Mucosa of descending colon (tissue), 3 donors: Measurements from ENCODE around the gene GALNT5. TPM values are rescaled to one million over a fixed set of nuclear protein-coding genes. Genes with fewer than 3 reads are reported as not detected.

Experiments used
- ATAC-seq: fragments of 200-7000 bp; cut with Tn5 transposase; one replicate; pipeline ENCODE4 v1.9.1; 2020; ENCODE audit warnings: mild to moderate bottlenecking, moderate library complexity
- DNase-seq, 3 donors: peaks; one replicate each; pipeline ENCODE4 v3.0.0-alpha.2; 2020
- H3K36me3 ChIP-seq: fragments of 200-600 bp; one replicate; pipeline ENCODE4 v1.8.0; 2021; ENCODE audit warnings: low read depth, mild to moderate bottlenecking
- H3K4me1 ChIP-seq: fragments of 200-600 bp; one replicate; pipeline ENCODE4 v1.8.0; 2021; ENCODE audit warnings: low read depth, mild to moderate bottlenecking
- H3K4me3 ChIP-seq: fragments of 200-600 bp; one replicate; pipeline ENCODE4 v1.8.0; 2021; ENCODE audit warnings: mild to moderate bottlenecking
- H3K9me3 ChIP-seq: fragments of 200-600 bp; one replicate; pipeline ENCODE4 v1.8.0; 2021; ENCODE audit warnings: mild to moderate bottlenecking
- intact Hi-C, 2 donors: fragments of 100-400 bp; cut with DNase I in 1 of 2; cut with micrococcal nuclease in 1 of 2; formaldehyde crosslinking; loops; one replicate each; pipeline versions ENCODE4 v1.11.0 to v1.11.1; 2022; cut with DNase I, micrococcal nuclease
- total RNA-seq, 3 donors: library from RNA; stranded (reverse); fragmentation: NEBNext Ultra II Directional in 2 of 3; extraction: Animal tissue kit (Norgen Biotek cat#: 25700) in 2 of 3; gene quantifications; one replicate each; pipeline versions ENCODE4 v1.2.1 to v1.2.4, GENCODE V29; 2021 to 2023
- TF ChIP-seq, protein P1 (sequence below): fragments of 200-600 bp; IDR thresholded peaks from one replicate; pipeline ENCODE4 v1.8.0; 2022; ENCODE audit warnings: antibody characterized with exemption, mild to moderate bottlenecking
- donor health status: DM: no; HTN: no; CAD: no; lungs with moderate emphysema.
- donor health status: DM: no; HTN: no; CAD: no.
- donor health status: DM: no; HTN: yes; CAD: no.

Gene GALNT5
- total RNA-seq, 3 donors from 2014 or later = 16.5 to 46.1 (median 45.5) TPM

DNA sequence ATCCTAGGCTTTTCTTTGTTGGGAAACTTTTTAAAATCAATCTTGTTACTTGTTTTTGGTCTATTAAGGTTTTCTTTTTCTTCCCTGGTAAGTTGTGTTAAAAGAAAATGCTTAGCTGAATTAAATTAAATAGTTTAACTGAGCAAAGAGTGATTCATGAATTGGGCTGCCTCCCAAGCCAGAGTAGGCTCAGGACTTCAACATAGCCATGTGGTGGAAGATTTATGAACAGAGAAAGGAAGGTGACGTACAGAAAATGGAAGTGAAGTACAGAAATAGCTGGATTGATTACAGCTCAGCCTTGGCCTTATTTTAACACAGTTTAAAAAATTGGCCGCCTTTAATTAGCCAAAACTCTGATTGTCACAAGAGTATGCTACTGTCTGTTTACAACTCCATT lies 27.9 kb upstream of the GALNT5 start:
- no peak for ATAC-seq

DNA sequence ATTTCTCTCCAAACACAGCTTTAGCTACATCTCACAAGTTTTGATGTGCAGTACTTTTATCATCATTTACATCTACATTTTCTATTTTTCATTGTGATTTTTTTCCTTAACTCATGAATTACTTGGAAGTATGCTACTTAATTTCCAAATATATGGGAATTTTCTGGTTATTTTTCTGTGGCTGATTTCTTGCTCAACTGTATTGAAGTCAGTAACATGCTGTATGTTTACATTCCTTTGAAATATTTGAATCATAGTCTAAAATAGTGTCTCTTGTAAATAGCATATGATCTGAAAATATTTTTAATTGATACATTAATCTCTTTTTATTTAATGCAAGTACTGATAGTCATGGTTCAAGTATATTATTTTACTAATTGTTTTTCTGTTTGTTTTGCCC lies 26.0 kb upstream of the GALNT5 start:
- Histone ChIP-seq H3K9me3 (no peaks in the 10 kb centered on the region), H3K4me1 (no peaks in the 10 kb centered on the region), H3K36me3 (no peaks in the 10 kb centered on the region), H3K4me3 (no peak overlapping the region)
- DNase-seq = no peak
- intact Hi-C loops = no loop called here
- no peak for ATAC-seq
- TF ChIP-seq, protein P1, sequence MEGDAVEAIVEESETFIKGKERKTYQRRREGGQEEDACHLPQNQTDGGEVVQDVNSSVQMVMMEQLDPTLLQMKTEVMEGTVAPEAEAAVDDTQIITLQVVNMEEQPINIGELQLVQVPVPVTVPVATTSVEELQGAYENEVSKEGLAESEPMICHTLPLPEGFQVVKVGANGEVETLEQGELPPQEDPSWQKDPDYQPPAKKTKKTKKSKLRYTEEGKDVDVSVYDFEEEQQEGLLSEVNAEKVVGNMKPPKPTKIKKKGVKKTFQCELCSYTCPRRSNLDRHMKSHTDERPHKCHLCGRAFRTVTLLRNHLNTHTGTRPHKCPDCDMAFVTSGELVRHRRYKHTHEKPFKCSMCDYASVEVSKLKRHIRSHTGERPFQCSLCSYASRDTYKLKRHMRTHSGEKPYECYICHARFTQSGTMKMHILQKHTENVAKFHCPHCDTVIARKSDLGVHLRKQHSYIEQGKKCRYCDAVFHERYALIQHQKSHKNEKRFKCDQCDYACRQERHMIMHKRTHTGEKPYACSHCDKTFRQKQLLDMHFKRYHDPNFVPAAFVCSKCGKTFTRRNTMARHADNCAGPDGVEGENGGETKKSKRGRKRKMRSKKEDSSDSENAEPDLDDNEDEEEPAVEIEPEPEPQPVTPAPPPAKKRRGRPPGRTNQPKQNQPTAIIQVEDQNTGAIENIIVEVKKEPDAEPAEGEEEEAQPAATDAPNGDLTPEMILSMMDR = no peak

More for the DNA sequence above, 27.9 kb upstream of the GALNT5 start:
- DNase-seq = no peak
- TF ChIP-seq, protein P1 = no peak
- no peaks in the 10 kb centered on the region for H3K9me3 ChIP-seq
- no peaks in the 10 kb centered on the region for H3K36me3 ChIP-seq
- no peaks in the 10 kb centered on the region for H3K4me1 ChIP-seq
- intact Hi-C loops = no loop called here
- H3K4me3 ChIP-seq = no peak overlapping the region

DNA sequence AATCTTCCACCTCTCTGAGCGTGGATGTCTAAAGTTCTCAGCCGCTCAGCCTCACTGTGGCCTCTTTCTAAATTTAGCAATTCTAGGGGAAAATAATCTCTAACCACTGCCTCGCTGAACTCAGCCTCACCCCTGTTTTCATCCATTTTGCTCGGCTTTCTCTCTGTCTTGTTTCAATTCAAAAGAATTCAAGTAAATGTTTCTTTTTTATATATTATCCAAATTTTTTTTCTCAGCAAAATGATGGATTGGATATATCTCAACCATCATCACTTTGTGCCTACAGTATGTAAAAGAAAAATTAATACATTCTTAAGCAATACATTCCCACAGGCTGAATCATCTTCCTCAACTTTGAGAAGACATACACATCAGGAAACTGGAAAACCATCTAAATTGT lies 24.0 kb upstream of the GALNT5 start:
- ATAC-seq = no peak
- Histone ChIP-seq H3K9me3 (no peaks in the 10 kb centered on the region), H3K4me3 (no peak overlapping the region), H3K36me3 (no peaks in the 10 kb centered on the region), H3K4me1 (no peaks in the 10 kb centered on the region)
- intact Hi-C loops = no loop called here
- no peak for DNase-seq
- TF ChIP-seq, protein P1 = no peak

DNA sequence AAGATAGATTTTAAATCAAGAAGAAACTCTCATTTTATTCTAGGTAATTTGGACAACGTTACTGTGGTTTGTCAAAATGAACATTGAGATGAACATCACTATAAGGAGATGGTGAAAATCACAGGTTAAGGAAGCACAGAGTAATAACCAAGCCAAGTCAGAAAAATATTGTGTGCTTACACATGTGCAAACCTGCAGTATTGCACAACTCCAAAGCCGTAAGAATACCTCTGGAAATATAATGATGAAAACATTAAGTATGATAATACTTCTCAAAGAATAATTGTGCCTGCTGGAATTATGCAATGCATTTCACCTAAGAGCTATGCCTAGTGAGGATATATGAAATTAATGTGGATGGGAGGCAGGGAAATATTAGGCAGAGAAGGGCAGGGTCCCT lies 21.1 kb upstream of the GALNT5 start:
- intact Hi-C loops = no loop called here

DNA sequence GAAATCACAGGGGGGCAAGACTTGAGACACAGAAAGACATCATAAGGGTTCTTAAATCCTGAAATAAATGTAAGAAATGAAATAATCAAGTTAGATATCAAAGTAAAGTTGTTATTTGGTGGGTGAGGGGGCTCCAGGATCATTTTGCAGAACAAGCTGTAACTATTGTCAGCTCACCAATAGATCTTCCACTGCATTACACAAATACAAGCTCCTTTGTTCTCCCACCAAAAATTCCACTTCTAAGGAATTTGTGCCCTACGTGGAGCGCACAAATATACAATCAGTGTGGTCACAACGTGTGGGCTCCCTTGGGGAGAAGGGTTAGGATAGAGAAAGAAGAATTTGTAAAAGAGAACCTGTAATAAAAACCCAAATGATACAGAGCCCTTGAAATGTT lies 19.2 kb upstream of the GALNT5 start:
- H3K36me3 ChIP-seq = no peaks in the 10 kb centered on the region
- intact Hi-C loops = no loop called here
- no peak overlapping the region for H3K4me3 ChIP-seq
- ATAC-seq (no peak), DNase-seq (no peak)
- TF ChIP-seq, protein P1 = no peak
- no peaks in the 10 kb centered on the region for H3K9me3 ChIP-seq
- H3K4me1 ChIP-seq = no peaks in the 10 kb centered on the region

More for the DNA sequence above, 21.1 kb upstream of the GALNT5 start:
- no peak for ATAC-seq
- H3K9me3 ChIP-seq = no peaks in the 10 kb centered on the region
- TF ChIP-seq, protein P1 = no peak
- H3K36me3 ChIP-seq = no peaks in the 10 kb centered on the region
- no peaks in the 10 kb centered on the region for H3K4me1 ChIP-seq
- no peak overlapping the region for H3K4me3 ChIP-seq
- no peak for DNase-seq

DNA sequence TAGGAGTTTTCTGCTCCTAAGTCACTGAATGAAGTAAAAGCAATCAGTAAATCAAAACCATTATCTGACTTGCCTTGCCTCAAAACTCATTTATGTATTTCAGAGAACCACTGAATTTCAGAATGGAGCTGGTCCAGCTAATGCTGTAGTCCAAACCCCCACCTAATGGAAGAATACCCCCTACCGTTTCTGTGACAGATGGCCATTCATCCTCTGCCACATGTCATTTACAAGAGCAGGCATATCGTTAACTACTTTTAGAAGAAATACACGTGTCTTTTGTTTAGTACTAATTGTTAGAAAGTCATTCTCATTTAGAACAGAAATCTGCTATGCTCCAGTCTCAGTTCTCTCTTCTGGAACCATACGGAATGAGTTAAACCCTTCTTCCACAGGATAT lies 12.8 kb upstream of the GALNT5 start:
- H3K4me3 ChIP-seq = no peak overlapping the region
- DNase-seq = no peak
- no peaks in the 10 kb centered on the region for H3K9me3 ChIP-seq
- H3K4me1 ChIP-seq = no peaks in the 10 kb centered on the region
- ATAC-seq = no peak
- intact Hi-C loops = no loop called here
- TF ChIP-seq, protein P1 = no peak
- H3K36me3 ChIP-seq = no peaks in the 10 kb centered on the region
